Osteoblast (primary cell): Measurements from ENCODE around the gene FNIP2. TPM values are rescaled to one million over a fixed set of nuclear protein-coding genes. Genes with fewer than 3 reads are reported as not detected.
"Not testable (repeated sequence)": the region's sequence is repeated elsewhere in the genome, so short reads cannot be mapped to it uniquely, and the experiment has no call there.

ENCODE experiments used
- DNase-seq: peaks from one replicate; pipeline ENCODE4 v3.0.0; 2011; ENCODE audit warnings: low spot score, mixed read lengths; ENCODE audit not compliant: insufficient read length; ENCODE audit errors: missing footprints
- H2AFZ ChIP-seq: 2 replicates; pipeline ENCODE4 v1.6.0; 2011; ENCODE audit warnings: mild to moderate bottlenecking, low read length
- H3K27ac ChIP-seq: 2 replicates; pipeline ENCODE4 v1.5.1; 2011; ENCODE audit warnings: mild to moderate bottlenecking, low read depth, low read length, moderate library complexity
- H3K27me3 ChIP-seq: 2 replicates; pipeline ENCODE4 v1.6.0; 2012; ENCODE audit warnings: mild to moderate bottlenecking, control low read depth, inconsistent platforms, low read length, moderate library complexity; ENCODE audit not compliant: insufficient read depth
- H3K36me3 ChIP-seq: 2 replicates; pipeline ENCODE4 v1.5.1; 2011; ENCODE audit warnings: mild to moderate bottlenecking, low read length, control low read depth, moderate library complexity; ENCODE audit not compliant: insufficient read depth
- H3K4me1 ChIP-seq: 2 replicates; pipeline ENCODE4 v1.5.1; 2011; ENCODE audit warnings: mild to moderate bottlenecking, low read length, control low read depth, moderate library complexity; ENCODE audit not compliant: insufficient read depth
- H3K4me2 ChIP-seq: 2 replicates; pipeline ENCODE4 v1.6.0; 2011; ENCODE audit warnings: mild to moderate bottlenecking, low read length; ENCODE audit not compliant: insufficient read depth
- H3K4me3 ChIP-seq: fragments of 200-600 bp; sonication (generic); 3 replicates; pipeline ENCODE4 v1.5.1; 2012; ENCODE audit warnings: mild to moderate bottlenecking, low read length, inconsistent platforms; ENCODE audit not compliant: insufficient read depth
- H3K79me2 ChIP-seq: 2 replicates; pipeline ENCODE4 v1.6.0; 2012; ENCODE audit warnings: mild to moderate bottlenecking, low read length, control low read depth, inconsistent platforms; ENCODE audit not compliant: insufficient read depth
- H3K9me3 ChIP-seq: 2 replicates; pipeline ENCODE4 v1.5.1; 2011; ENCODE audit warnings: low read depth, low read length, control low read depth
- H4K20me1 ChIP-seq: 2 replicates; pipeline ENCODE4 v1.6.0; 2012; ENCODE audit warnings: mild to moderate bottlenecking, low read length, control low read depth; ENCODE audit not compliant: insufficient read depth
- total RNA-seq: library from RNA; depleted of rRNA; stranded (reverse); fragments of >200 nt; gene quantifications from 2 replicates; pipeline ENCODE4 v1.2.3, GENCODE V29; 2012
- TF ChIP-seq, protein P1 (sequence below): IDR thresholded peaks from 2 replicates; pipeline ENCODE4 v1.5.1; 2011; ENCODE audit warnings: mild to moderate bottlenecking, low read depth, low read length, moderate library complexity; ENCODE audit errors: extremely low read depth

The FNIP2 gene
- total RNA-seq, 1 donor: 78.9 TPM

GRCh38 chr4:158729716-158730559 lies 38.9 kb upstream of the FNIP2 start:
- Histone ChIP-seq H2AFZ (peak overlapping the region; percentile 45), H4K20me1 (no peaks in the 10 kb centered on the region), H3K79me2 (no peaks in the 10 kb centered on the region), H3K27ac (no peak overlapping the region), H3K4me2 (no peak overlapping the region), H3K4me1 (no peaks in the 10 kb centered on the region), H3K27me3 (peaks cover 25% of the 10 kb centered on the region), H3K4me3 (no peak overlapping the region), H3K36me3 (no peaks in the 10 kb centered on the region), H3K9me3 (no peaks in the 10 kb centered on the region)
- peak; percentile 93 for DNase-seq
- TF ChIP-seq, protein P1, sequence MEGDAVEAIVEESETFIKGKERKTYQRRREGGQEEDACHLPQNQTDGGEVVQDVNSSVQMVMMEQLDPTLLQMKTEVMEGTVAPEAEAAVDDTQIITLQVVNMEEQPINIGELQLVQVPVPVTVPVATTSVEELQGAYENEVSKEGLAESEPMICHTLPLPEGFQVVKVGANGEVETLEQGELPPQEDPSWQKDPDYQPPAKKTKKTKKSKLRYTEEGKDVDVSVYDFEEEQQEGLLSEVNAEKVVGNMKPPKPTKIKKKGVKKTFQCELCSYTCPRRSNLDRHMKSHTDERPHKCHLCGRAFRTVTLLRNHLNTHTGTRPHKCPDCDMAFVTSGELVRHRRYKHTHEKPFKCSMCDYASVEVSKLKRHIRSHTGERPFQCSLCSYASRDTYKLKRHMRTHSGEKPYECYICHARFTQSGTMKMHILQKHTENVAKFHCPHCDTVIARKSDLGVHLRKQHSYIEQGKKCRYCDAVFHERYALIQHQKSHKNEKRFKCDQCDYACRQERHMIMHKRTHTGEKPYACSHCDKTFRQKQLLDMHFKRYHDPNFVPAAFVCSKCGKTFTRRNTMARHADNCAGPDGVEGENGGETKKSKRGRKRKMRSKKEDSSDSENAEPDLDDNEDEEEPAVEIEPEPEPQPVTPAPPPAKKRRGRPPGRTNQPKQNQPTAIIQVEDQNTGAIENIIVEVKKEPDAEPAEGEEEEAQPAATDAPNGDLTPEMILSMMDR: peak; percentile 99

GRCh38 chr4:158738866-158739265 lies 30.0 kb upstream of the FNIP2 start:
- no peak for DNase-seq

GRCh38 chr4:158739600-158739999 lies 29.2 kb upstream of the FNIP2 start:
- no peaks in the 10 kb centered on the region for H3K27me3 ChIP-seq
- no peak overlapping the region for H3K4me3 ChIP-seq
- no peaks in the 10 kb centered on the region for H3K4me1 ChIP-seq
- no peak overlapping the region for H2AFZ ChIP-seq
- H3K9me3 ChIP-seq: no peaks in the 10 kb centered on the region
- no peaks in the 10 kb centered on the region for H3K79me2 ChIP-seq
- H4K20me1 ChIP-seq: no peaks in the 10 kb centered on the region
- no peak overlapping the region for H3K27ac ChIP-seq
- TF ChIP-seq, protein P1: no peak
- H3K4me2 ChIP-seq: no peak overlapping the region
- no peak for DNase-seq
- H3K36me3 ChIP-seq: no peaks in the 10 kb centered on the region

More at GRCh38 chr4:158738866-158739265, 30.0 kb upstream of the FNIP2 start:
- Histone ChIP-seq H3K27ac (no peak overlapping the region), H4K20me1 (no peaks in the 10 kb centered on the region), H3K4me3 (no peak overlapping the region), H3K79me2 (no peaks in the 10 kb centered on the region), H3K4me1 (no peaks in the 10 kb centered on the region), H3K9me3 (no peaks in the 10 kb centered on the region), H2AFZ (no peak overlapping the region), H3K27me3 (no peaks in the 10 kb centered on the region), H3K4me2 (no peak overlapping the region), H3K36me3 (no peaks in the 10 kb centered on the region)
- TF ChIP-seq, protein P1: no peak

- no peaks in the 10 kb centered on the region for H3K4me1 ChIP-seq
- no peak overlapping the region for H3K27ac ChIP-seq
- no peak overlapping the region for H3K4me2 ChIP-seq
- H3K4me3 ChIP-seq: no peak overlapping the region
- DNase-seq: no peak
- no peaks in the 10 kb centered on the region for H3K79me2 ChIP-seq
- no peaks in the 10 kb centered on the region for H4K20me1 ChIP-seq
- no peaks in the 10 kb centered on the region for H3K36me3 ChIP-seq
- no peaks in the 10 kb centered on the region for H3K9me3 ChIP-seq
- H3K27me3 ChIP-seq: no peaks in the 10 kb centered on the region
- TF ChIP-seq, protein P1: no peak
- H2AFZ ChIP-seq: no peak overlapping the region
Measured at GRCh38 chr4:158741326-158742021, 27.4 kb upstream of the FNIP2 start.

GRCh38 chr4:158746537-158746936 lies 22.3 kb upstream of the FNIP2 start:
- H3K79me2 ChIP-seq, H4K20me1 ChIP-seq, H3K9me3 ChIP-seq, H2AFZ ChIP-seq, H3K36me3 ChIP-seq, H3K27me3 ChIP-seq, DNase-seq, H3K4me3 ChIP-seq, H3K4me2 ChIP-seq, H3K27ac ChIP-seq: not testable (repeated sequence)
- H3K4me1 ChIP-seq: peaks cover 14% of the 10 kb centered on the region
